Mesothelial cell of epicardium (in vitro differentiated cells): ENCODE measurements around the gene ANO7. TPM values are rescaled to one million over a fixed set of nuclear protein-coding genes. Genes with fewer than 3 reads are reported as not detected.

ENCODE experiments used
- DNase-seq, 2 experiments: peaks; one replicate each; pipeline ENCODE4 v3.0.0; 2021; ENCODE audit warnings: low spot score in 2 of 2; ENCODE audit not compliant: unreplicated experiment in 2 of 2
- H3K27ac Mint-ChIP-seq: 2 replicates; pipeline ENCODE4 v1.8.0; 2021; ENCODE audit warnings: mixed read lengths
- H3K27me3 Mint-ChIP-seq: 2 replicates; pipeline ENCODE4 v1.8.0; 2021; ENCODE audit warnings: low read depth, mixed read lengths
- H3K36me3 Mint-ChIP-seq: 2 replicates; pipeline ENCODE4 v1.8.0; 2021; ENCODE audit warnings: mixed read lengths
- H3K4me1 Mint-ChIP-seq: 2 replicates; pipeline ENCODE4 v1.8.0; 2021; ENCODE audit warnings: mixed read lengths
- H3K4me3 Mint-ChIP-seq: 2 replicates; pipeline ENCODE4 v1.8.0; 2021; ENCODE audit warnings: mild to moderate bottlenecking, moderate library complexity, mixed read lengths
- H3K9me3 Mint-ChIP-seq: 2 replicates; pipeline ENCODE4 v1.8.0; 2021; ENCODE audit warnings: mixed read lengths
- CTCF ChIP-seq: fragments of 200-600 bp; sonication (generic); IDR thresholded peaks from one replicate; pipeline ENCODE4 v1.5.0; 2021; ENCODE audit warnings: antibody characterized with exemption; ENCODE audit not compliant: unreplicated experiment
- total RNA-seq: library from RNA; stranded (reverse); gene quantifications from 3 replicates; pipeline ENCODE4 v1.2.1, GENCODE V29; 2021

The ANO7 gene
- total RNA-seq, 1 donor from 2014 or later: 4.5 TPM

GRCh38 chr2:241202268-241202585 lies 13.8 kb downstream of the ANO7 start:
- Mint-ChIP-seq H3K4me1 (no peaks in the 10 kb centered on the region), H3K4me3 (no peak overlapping the region), H3K9me3 (no peaks in the 10 kb centered on the region), H3K27me3 (no peaks in the 10 kb centered on the region), H3K36me3 (no peaks in the 10 kb centered on the region), H3K27ac (no peak overlapping the region)
- TF ChIP-seq CTCF: no peak
- no peak for DNase-seq

GRCh38 chr2:241202681-241203080 lies 14.2 kb downstream of the ANO7 start:
- Mint-ChIP-seq H3K27me3 (no peaks in the 10 kb centered on the region), H3K36me3 (no peaks in the 10 kb centered on the region), H3K27ac (no peak overlapping the region), H3K4me1 (no peaks in the 10 kb centered on the region), H3K9me3 (no peaks in the 10 kb centered on the region), H3K4me3 (no peak overlapping the region)
- no peak for DNase-seq
- TF ChIP-seq CTCF: no peak

- Mint-ChIP-seq H3K9me3 (no peaks in the 10 kb centered on the region), H3K27me3 (no peaks in the 10 kb centered on the region), H3K27ac (no peak overlapping the region), H3K4me3 (no peak overlapping the region), H3K36me3 (no peaks in the 10 kb centered on the region), H3K4me1 (no peaks in the 10 kb centered on the region)
- DNase-seq: no peak
- no peak for TF ChIP-seq CTCF
These were observed 14.9 kb downstream of the ANO7 start for GRCh38 chr2:241203218-241204009.

GRCh38 chr2:241204010-241204384 lies 15.5 kb downstream of the ANO7 start:
- Mint-ChIP-seq H3K4me1 (no peaks in the 10 kb centered on the region), H3K27me3 (no peaks in the 10 kb centered on the region), H3K9me3 (no peaks in the 10 kb centered on the region), H3K4me3 (no peak overlapping the region), H3K27ac (no peak overlapping the region), H3K36me3 (no peaks in the 10 kb centered on the region)
- TF ChIP-seq CTCF: no peak
- DNase-seq: no peak

GRCh38 chr2:241204490-241204889 lies 16.0 kb downstream of the ANO7 start:
- Mint-ChIP-seq H3K9me3 (no peaks in the 10 kb centered on the region), H3K36me3 (no peaks in the 10 kb centered on the region), H3K4me1 (no peaks in the 10 kb centered on the region), H3K4me3 (no peak overlapping the region), H3K27me3 (no peaks in the 10 kb centered on the region), H3K27ac (no peak overlapping the region)
- DNase-seq: no peak
- TF ChIP-seq CTCF: no peak

GRCh38 chr2:241205086-241205485 lies 16.6 kb downstream of the ANO7 start:
- Mint-ChIP-seq H3K36me3 (no peaks in the 10 kb centered on the region), H3K4me1 (no peaks in the 10 kb centered on the region), H3K27ac (no peak overlapping the region), H3K9me3 (no peaks in the 10 kb centered on the region), H3K27me3 (no peaks in the 10 kb centered on the region), H3K4me3 (no peak overlapping the region)
- DNase-seq: no peak
- no peak for TF ChIP-seq CTCF
